ENCODE results near the gene DBNL.
"Not testable (repeated sequence)": the region's sequence is repeated elsewhere in the genome, so short reads cannot be mapped to it uniquely, and the experiment has no call there.

DNA sequence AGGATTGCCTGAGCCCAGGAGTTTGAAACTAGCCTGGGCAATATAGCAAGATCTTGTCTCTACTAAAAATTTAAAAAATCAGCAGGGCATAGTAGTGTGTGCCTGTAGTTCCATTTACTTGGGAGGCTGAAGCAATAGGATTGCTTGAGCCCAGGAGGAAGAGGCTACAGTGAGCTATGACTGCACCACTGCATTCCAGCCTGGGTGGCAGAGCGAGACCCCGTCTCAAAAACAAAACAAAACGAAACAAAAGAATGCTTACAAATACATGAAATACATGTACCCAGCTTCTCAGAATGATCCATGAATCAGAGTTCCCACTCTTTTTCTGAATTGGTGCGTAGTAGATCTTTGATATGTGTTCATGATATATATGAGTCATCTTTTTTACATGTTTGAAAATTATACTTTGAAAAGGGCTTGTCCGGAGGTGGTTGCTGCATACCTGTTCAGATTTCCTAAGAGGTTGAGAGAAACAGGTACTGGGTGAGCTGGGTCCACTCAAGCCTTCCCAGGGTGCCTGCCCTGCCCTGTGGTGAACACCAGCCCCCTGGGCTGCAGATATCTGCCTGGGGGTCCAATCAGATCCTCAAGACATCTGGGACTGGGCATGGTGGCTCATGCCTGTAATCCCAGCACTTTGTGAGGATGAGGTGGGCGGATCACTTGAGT is 21.6 kb upstream of the DBNL start:
- not testable (repeated sequence) for TF ChIP-seq CTCF (IDR thresholded peaks at IDR 0.05; ENCODE audit: low read depth, low read length); EZH2phosphoT487 (IDR thresholded peaks at IDR 0.05; ENCODE audit: low read depth)

Data from OCI-LY3 (cell line).